NCI-H2081 (cell line): Measurements from ENCODE around the gene GABBR1.

Experiments used
- DNase-seq, 2 experiments: peaks; one replicate each; lab custom pipeline; 2025; lab: John Stamatoyannopoulos, UW

GABBR1 gene

GRCh38 chr6:29653452-29654038 is 20.6 kb upstream of the GABBR1 start:
- peak; percentile 73 for DNase-seq

- DNase-seq = no peak
These were observed 19.2 kb upstream of the GABBR1 start for GRCh38 chr6:29652198-29652584.

GRCh38 chr6:29651413-29652197 is 18.6 kb upstream of the GABBR1 start:
- DNase-seq = peak in 1 of 2 experiments; percentile 5

- DNase-seq = peak; percentile 97
These were observed 17.0 kb upstream of the GABBR1 start for GRCh38 chr6:29649701-29650673.

- peak; percentile 12 to 54 for DNase-seq
These were observed 15.1 kb upstream of the GABBR1 start for GRCh38 chr6:29647927-29648642.

GRCh38 chr6:29641430-29642148 is 8.6 kb upstream of the GABBR1 start:
- DNase-seq = no peak

GRCh38 chr6:29637247-29637646 is 4.3 kb upstream of the GABBR1 start:
- no peak for DNase-seq

- DNase-seq = peak in 1 of 2 experiments; percentile 34
These were observed 537 bp upstream of the GABBR1 start for GRCh38 chr6:29633534-29633905.

GRCh38 chr6:29631860-29632731 is 887 bp downstream of the GABBR1 start:
- DNase-seq = peak; percentile 71 to 72

- DNase-seq = no peak
These were observed 1.7 kb downstream of the GABBR1 start for GRCh38 chr6:29631209-29631810.

- DNase-seq = no peak
These were observed 2.7 kb downstream of the GABBR1 start for GRCh38 chr6:29630315-29630714.

GRCh38 chr6:29629571-29629970 is 3.4 kb downstream of the GABBR1 start:
- DNase-seq = no peak

GRCh38 chr6:29628419-29629281 is 4.3 kb downstream of the GABBR1 start:
- peak; percentile 84 to 87 for DNase-seq

- DNase-seq = peak; percentile 51 to 60
These were observed 5.1 kb downstream of the GABBR1 start for GRCh38 chr6:29627755-29628418.

- no peak for DNase-seq
These were observed 5.8 kb downstream of the GABBR1 start for GRCh38 chr6:29626948-29627754.

- no peak for DNase-seq
These were observed 7.5 kb downstream of the GABBR1 start for GRCh38 chr6:29625337-29625930.

GRCh38 chr6:29624520-29624961 is 8.4 kb downstream of the GABBR1 start:
- DNase-seq = no peak
